Left ventricle myocardium inferior (tissue), 1 donor: ENCODE data around the gene GPRC5A. TPM values are rescaled to one million over a fixed set of nuclear protein-coding genes. Genes with fewer than 3 reads are reported as not detected.
A peak's percentile ranks its signal among the peaks of the same experiment; 100 is the strongest.

Experiments
- DNase-seq: peaks from one replicate; pipeline ENCODE4 v3.0.0-alpha.2; 2020
- H3K27ac ChIP-seq: fragments of 200-600 bp; replicated peaks from 2 replicates; pipeline ENCODE4 v1.8.0; 2021
- H3K27me3 ChIP-seq: fragments of 200-600 bp; 2 replicates; pipeline ENCODE4 v1.8.0; 2021; ENCODE audit warnings: low read depth
- H3K36me3 ChIP-seq: fragments of 200-600 bp; 2 replicates; pipeline ENCODE4 v1.8.0; 2021
- H3K4me1 ChIP-seq: fragments of 200-600 bp; 2 replicates; pipeline ENCODE4 v1.8.0; 2021
- H3K4me3 ChIP-seq: fragments of 200-600 bp; 2 replicates; pipeline ENCODE4 v1.8.0; 2021; ENCODE audit warnings: mild to moderate bottlenecking, moderate library complexity
- H3K9me3 ChIP-seq: fragments of 200-600 bp; replicated peaks from 2 replicates; pipeline ENCODE4 v1.8.0; 2021
- intact Hi-C: fragments of 100-400 bp; cut with micrococcal nuclease; formaldehyde crosslinking; loops from one replicate; pipeline ENCODE4 v1.11.0; 2022
- total RNA-seq: library from RNA; stranded (reverse); fragmentation: NEBNext Ultra II Directional; extraction: Animal tissue kit (Norgen Biotek cat#: 25700); gene quantifications from one replicate; pipeline ENCODE4 v1.2.1, GENCODE V29; 2021
- TF ChIP-seq, protein P1 (sequence below): fragments of 200-600 bp; IDR thresholded peaks from 2 replicates; pipeline ENCODE4 v1.8.0; 2021; ENCODE audit warnings: antibody characterized with exemption, mild to moderate bottlenecking, borderline replicate concordance
- donor health status: DM: no; HTN: yes; CAD: no; lungs with severe emphysema.

GPRC5A gene
- total RNA-seq, 1 donor from 2014 or later, result 0.77 TPM

GRCh38 chr12:12908252-12908651, 16.9 kb downstream of the GPRC5A start:
- intact Hi-C loops, result no loop called here

DNA sequence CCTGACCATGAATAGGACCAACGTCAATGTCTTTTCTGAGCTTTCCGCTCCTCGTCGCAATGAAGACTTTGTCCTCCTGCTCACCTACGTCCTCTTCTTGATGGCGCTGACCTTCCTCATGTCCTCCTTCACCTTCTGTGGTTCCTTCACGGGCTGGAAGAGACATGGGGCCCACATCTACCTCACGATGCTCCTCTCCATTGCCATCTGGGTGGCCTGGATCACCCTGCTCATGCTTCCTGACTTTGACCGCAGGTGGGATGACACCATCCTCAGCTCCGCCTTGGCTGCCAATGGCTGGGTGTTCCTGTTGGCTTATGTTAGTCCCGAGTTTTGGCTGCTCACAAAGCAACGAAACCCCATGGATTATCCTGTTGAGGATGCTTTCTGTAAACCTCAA, 17.3 kb downstream of the GPRC5A start:
- H3K4me3 ChIP-seq, result no peak overlapping the region
- peaks cover 14% of the 10 kb centered on the region for H3K27me3 ChIP-seq
- intact Hi-C loops, result no loop called here
- H3K4me1 ChIP-seq, result peaks cover 15% of the 10 kb centered on the region
- H3K27ac ChIP-seq, result peak overlapping the region; percentile 60
- TF ChIP-seq, protein P1, sequence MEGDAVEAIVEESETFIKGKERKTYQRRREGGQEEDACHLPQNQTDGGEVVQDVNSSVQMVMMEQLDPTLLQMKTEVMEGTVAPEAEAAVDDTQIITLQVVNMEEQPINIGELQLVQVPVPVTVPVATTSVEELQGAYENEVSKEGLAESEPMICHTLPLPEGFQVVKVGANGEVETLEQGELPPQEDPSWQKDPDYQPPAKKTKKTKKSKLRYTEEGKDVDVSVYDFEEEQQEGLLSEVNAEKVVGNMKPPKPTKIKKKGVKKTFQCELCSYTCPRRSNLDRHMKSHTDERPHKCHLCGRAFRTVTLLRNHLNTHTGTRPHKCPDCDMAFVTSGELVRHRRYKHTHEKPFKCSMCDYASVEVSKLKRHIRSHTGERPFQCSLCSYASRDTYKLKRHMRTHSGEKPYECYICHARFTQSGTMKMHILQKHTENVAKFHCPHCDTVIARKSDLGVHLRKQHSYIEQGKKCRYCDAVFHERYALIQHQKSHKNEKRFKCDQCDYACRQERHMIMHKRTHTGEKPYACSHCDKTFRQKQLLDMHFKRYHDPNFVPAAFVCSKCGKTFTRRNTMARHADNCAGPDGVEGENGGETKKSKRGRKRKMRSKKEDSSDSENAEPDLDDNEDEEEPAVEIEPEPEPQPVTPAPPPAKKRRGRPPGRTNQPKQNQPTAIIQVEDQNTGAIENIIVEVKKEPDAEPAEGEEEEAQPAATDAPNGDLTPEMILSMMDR, result no peak
- no peaks in the 10 kb centered on the region for H3K9me3 ChIP-seq
- no peak for DNase-seq
- H3K36me3 ChIP-seq, result no peaks in the 10 kb centered on the region

More at GRCh38 chr12:12908252-12908651, 16.9 kb downstream of the GPRC5A start:
- TF ChIP-seq, protein P1, result no peak
- no peaks in the 10 kb centered on the region for H3K36me3 ChIP-seq
- H3K27me3 ChIP-seq, result peaks cover 14% of the 10 kb centered on the region
- no peak for DNase-seq
- H3K9me3 ChIP-seq, result no peaks in the 10 kb centered on the region
- H3K27ac ChIP-seq, result no peak overlapping the region
- H3K4me1 ChIP-seq, result peaks cover 15% of the 10 kb centered on the region
- no peak overlapping the region for H3K4me3 ChIP-seq

DNA sequence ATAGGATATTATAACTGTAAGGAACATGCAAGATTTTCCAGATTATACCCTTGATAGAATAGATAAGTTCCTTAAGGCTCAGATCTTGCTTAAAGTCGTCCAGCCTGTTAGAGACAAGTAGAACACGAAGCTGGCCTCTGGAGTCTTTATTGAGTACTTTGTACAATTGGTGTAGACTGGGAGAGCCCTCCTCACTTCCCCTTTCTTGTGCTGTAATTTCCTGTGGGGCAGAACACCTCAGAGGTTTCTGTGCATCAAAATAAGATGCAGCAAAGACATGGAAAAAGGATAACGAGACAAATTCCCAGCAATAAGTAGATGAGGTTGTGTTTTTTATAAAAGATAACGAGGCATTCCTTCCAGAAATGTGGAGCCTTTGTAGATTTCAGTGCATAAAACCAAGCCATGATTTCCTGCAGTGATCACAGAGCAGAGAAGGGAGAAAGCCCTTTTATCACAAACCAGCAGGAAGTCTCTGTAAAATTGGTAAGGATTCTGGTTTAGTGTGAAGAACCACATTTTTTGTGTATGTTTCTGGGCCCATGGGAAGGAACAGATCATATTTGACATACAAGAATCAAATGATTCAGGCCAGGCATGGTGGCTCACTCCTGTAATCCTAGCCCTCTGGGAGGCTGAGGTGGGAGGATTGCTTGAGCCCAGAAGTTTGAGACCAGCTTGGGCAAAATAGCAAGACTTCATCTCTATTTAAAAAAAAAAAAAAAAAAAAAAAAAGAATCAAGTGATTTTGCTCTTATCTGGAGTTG, 18.0 kb downstream of the GPRC5A start:
- Histone ChIP-seq H3K9me3 (no peaks in the 10 kb centered on the region), H3K36me3 (no peaks in the 10 kb centered on the region), H3K4me1 (peaks cover 15% of the 10 kb centered on the region), H3K27ac (peak overlapping the region; percentile 60), H3K27me3 (peaks cover 14% of the 10 kb centered on the region), H3K4me3 (no peak overlapping the region)
- no peak for DNase-seq
- intact Hi-C loops, result no loop called here
- TF ChIP-seq, protein P1, result no peak

- TF ChIP-seq, protein P1, result no peak
- Histone ChIP-seq H3K4me3 (no peak overlapping the region), H3K27ac (peak overlapping the region; percentile 70), H3K9me3 (no peaks in the 10 kb centered on the region), H3K36me3 (no peaks in the 10 kb centered on the region), H3K4me1 (peaks cover 15% of the 10 kb centered on the region), H3K27me3 (peaks cover 19% of the 10 kb centered on the region)
- intact Hi-C loops, result loop anchor here (10.0 kb wide), 1 partner anchor 305 kb away; no protein-coding TSS in a partner anchor
- DNase-seq, result no peak
Observed at GRCh38 chr12:12909995-12910420, 18.6 kb downstream of the GPRC5A start.

DNA sequence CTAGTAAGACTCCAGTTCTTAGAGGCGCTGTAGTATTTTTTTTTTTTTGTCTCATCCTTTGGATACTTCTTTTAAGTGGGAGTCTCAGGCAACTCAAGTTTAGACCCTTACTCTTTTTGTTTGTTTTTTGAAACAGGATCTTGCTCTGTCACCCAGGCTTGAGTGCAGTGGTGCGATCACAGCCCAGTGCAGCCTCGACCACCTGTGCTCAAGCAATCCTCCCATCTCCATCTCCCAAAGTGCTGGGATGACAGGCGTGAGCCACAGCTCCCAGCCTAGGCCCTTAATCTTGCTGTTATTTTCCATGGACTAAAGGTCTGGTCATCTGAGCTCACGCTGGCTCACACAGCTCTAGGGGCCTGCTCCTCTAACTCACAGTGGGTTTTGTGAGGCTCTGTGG, 21.3 kb downstream of the GPRC5A start:
- Histone ChIP-seq H3K4me1 (peaks cover 30% of the 10 kb centered on the region), H3K36me3 (no peaks in the 10 kb centered on the region), H3K9me3 (no peaks in the 10 kb centered on the region), H3K27me3 (peaks cover 21% of the 10 kb centered on the region), H3K4me3 (no peak overlapping the region), H3K27ac (no peak overlapping the region)
- no peak for DNase-seq
- intact Hi-C loops, result loop anchor here (10.0 kb wide), 1 partner anchor 302 kb away; no protein-coding TSS in a partner anchor
- TF ChIP-seq, protein P1, result no peak
